NB4 (cell line): ENCODE data around the gene EDC3.

ENCODE experiments used
- POLR2A ChIP-seq: IDR thresholded peaks from 2 replicates; pipeline ENCODE4 v1.6.1; 2011; ENCODE audit warnings: mild to moderate bottlenecking; ENCODE audit not compliant: insufficient read length; ENCODE audit errors: extremely low read depth
- TF ChIP-seq, protein P1 (sequence below): IDR thresholded peaks from 2 replicates; pipeline ENCODE4 v1.6.1; 2011; ENCODE audit warnings: low read depth, low read length
- TF ChIP-seq, protein P2 (sequence below): IDR thresholded peaks from one replicate; pipeline ENCODE4 v1.5.1; 2012; ENCODE audit warnings: low read depth, low read length

DNA sequence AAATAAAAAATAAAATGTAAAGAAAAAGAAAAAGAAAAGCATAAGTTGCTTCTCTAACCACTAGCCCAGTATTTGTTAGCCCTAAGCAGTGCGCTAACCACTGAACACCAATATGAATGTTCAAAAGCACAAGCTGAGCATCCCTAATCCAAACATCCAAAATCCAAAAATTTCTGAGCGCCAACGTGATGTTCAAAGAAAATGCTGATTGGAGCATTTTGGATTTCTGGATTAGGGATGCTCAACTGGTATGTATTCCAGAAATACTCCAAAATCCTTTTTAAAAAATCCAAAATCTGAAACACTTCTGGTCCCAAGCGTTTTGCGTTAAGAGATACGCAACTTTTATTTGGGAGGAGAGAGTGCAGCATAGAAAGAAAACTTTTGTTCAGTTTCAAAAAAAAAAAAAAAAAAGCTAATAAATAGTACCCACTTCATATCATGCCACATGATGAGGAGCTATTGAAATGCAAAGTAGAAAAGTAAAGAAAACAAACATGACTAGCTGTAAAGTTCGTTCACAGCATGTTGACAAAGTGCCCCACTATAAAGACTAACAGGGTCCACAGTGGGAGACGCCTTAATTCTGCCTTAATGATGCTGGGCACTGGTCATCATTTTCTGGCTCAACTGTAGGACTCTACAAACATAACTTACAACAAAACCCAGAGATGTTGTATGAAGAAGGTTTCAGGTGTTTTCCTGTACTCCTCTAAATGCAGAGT, 32.4 kb downstream of the EDC3 start:
- no peak for TF ChIP-seq POLR2A
- TF ChIP-seq, protein P1, sequence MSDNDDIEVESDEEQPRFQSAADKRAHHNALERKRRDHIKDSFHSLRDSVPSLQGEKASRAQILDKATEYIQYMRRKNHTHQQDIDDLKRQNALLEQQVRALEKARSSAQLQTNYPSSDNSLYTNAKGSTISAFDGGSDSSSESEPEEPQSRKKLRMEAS: no peak
- TF ChIP-seq, protein P2, sequence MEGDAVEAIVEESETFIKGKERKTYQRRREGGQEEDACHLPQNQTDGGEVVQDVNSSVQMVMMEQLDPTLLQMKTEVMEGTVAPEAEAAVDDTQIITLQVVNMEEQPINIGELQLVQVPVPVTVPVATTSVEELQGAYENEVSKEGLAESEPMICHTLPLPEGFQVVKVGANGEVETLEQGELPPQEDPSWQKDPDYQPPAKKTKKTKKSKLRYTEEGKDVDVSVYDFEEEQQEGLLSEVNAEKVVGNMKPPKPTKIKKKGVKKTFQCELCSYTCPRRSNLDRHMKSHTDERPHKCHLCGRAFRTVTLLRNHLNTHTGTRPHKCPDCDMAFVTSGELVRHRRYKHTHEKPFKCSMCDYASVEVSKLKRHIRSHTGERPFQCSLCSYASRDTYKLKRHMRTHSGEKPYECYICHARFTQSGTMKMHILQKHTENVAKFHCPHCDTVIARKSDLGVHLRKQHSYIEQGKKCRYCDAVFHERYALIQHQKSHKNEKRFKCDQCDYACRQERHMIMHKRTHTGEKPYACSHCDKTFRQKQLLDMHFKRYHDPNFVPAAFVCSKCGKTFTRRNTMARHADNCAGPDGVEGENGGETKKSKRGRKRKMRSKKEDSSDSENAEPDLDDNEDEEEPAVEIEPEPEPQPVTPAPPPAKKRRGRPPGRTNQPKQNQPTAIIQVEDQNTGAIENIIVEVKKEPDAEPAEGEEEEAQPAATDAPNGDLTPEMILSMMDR: no peak
